NCI-H1930 (cell line): ENCODE measurements around the gene COL21A1.
"Not testable (repeated sequence)": the region's sequence is repeated elsewhere in the genome, so short reads cannot be mapped to it uniquely, and the experiment has no call there.

Source experiments
- DNase-seq, 2 experiments: peaks; one replicate each; lab custom pipeline; 2025; lab: John Stamatoyannopoulos, UW

The COL21A1 gene

GRCh38 chr6:56047931-56048540 lies 199.3 kb downstream of the COL21A1 start:
- DNase-seq = no peak

DNA sequence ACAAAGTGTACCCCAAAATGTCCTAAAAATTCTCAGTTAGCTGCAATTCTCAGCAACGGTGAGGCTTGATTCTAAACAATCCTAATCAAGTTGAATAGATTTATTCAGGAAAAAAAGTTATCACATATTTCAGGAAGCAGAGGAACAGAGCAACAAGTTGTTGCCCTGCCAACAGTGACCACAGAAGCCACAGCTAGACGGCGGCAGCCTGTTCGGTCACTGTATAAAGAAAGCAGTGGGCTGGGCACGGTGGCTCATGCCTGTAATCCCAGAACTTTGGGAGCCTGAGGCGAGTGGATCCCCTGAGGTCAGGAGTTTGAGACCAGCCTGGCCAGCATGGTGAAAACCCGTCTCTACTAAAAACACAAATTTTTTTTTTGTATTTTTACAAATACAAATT lies 200.8 kb downstream of the COL21A1 start:
- DNase-seq = no peak

GRCh38 chr6:56043761-56044160 lies 203.6 kb downstream of the COL21A1 start:
- no peak for DNase-seq

GRCh38 chr6:56043076-56043475 lies 204.3 kb downstream of the COL21A1 start:
- no peak for DNase-seq

DNA sequence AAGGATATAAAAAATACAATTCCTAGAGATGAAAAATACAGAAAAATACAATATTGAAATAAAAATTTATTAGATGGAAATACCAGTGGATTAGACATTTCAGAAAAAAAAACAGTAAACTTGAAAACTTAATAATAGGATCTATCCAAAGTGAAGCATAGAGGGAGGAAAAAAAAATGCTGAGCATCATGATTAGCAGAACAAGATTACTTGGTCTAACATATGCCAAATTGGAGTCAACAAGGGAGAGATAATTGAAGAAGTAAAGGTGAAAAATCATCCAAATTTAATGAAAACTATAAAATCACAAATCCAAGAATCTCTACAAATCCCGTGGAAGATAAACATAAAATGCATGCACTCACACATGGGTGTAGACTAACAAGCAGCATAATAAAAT lies 205.8 kb downstream of the COL21A1 start:
- DNase-seq = no peak

- no peak for DNase-seq
These were observed 206.5 kb downstream of the COL21A1 start for GRCh38 chr6:56040889-56041301.

DNA sequence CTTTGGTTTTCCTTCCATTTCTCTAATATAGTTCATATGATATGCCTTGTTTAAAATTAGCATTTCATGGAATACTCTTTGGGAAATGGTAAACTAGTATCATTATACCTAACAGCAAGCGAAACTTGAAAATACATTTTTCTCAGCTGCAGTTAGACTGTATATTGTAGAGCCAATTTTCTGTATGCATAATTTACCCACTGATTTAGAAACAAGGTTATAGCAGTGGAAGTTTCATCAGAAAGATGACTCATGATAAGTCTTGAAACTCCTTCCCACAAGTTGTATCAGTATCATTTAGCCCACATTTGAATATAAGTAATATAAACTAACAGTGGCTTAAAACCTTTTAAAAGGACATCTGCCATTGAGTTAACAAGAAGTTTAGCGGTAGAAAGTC lies 207.2 kb downstream of the COL21A1 start:
- DNase-seq = no peak

- DNase-seq = no peak
These were observed 208.6 kb downstream of the COL21A1 start for GRCh38 chr6:56038764-56039163.

DNA sequence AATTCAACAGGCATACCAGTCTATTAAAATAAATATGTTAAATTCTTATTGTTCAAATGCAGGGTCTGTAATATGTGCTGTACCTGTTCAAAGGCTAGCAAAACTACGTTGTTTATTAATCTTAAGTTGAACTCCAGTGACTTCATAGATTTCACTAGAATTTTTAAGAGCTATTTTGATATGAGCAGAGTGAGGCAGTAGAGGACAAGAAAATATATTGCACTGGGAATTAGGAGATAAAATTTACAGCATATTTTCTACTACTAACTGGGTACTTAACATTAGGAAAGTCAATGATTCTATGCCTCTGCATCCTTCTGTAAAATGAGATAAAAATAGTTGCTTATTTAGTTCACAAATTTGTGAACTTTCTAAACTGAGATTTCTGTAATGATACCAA lies 209.8 kb downstream of the COL21A1 start:
- no peak for DNase-seq

- DNase-seq = no peak
These were observed 210.3 kb downstream of the COL21A1 start for GRCh38 chr6:56036916-56037600.

GRCh38 chr6:56033401-56033800 lies 214.0 kb downstream of the COL21A1 start:
- DNase-seq = no peak

DNA sequence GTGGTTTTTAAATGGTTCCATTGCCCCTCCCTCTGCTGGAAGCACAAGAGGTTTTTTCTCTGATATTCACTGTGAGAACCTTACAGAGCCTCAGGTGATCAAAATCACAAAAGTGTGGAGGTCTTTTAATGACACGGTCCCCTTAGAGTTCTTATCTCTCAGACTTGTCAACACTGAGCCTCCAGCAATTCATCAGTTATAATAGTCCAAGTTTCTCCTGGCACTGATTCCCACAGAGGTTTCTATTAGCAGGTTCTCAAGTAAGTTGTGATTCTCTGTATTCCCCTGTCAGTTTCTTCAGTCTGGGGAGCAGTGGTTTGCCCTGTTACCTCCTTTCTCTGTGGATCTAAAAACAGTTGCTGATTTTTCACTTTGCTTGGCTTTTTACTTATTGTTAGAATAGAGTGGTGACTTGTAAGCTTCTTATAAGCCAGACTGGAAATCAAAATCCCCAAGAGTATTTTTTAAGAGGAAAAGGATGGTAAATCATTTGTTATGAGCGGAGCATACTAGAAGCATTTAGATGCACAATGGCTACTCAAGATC lies 214.6 kb downstream of the COL21A1 start:
- DNase-seq = no peak

GRCh38 chr6:56027865-56028264 lies 219.5 kb downstream of the COL21A1 start:
- no peak for DNase-seq

DNA sequence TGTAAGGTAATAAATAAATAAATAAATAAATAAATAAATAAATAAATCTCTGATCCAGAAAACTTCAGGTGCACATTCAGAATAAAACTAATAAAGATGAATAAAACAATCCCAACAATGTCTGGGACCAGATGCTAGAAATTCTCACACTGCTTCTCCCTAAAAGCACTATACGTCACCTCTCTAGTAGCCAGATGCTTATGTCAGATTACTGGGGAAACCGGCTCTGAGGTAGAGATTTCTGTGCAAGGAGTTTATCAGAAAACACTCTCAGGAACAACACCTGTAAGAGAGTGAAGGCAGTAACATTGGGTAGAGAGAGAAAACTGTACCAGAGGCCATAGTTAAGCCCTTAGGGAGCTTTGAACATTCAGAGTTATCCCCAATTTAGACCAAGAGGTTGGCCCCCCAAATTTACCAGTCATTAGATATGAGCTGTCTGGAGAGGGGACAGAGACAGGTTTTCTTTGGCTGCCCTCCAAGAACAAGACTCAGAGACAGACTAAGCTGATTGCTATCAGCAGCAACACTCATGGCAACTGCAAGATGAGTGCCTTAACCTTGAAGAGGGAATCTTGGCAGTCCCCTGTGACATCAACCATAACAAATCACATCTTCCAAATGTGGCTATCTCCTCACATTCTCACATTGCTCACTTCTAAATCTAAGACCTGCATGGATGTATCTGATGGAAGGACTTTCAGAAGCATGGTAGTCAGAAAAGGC lies 220.8 kb downstream of the COL21A1 start:
- DNase-seq = no peak

- no peak for DNase-seq
These were observed 221.6 kb downstream of the COL21A1 start for GRCh38 chr6:56025795-56026194.

DNA sequence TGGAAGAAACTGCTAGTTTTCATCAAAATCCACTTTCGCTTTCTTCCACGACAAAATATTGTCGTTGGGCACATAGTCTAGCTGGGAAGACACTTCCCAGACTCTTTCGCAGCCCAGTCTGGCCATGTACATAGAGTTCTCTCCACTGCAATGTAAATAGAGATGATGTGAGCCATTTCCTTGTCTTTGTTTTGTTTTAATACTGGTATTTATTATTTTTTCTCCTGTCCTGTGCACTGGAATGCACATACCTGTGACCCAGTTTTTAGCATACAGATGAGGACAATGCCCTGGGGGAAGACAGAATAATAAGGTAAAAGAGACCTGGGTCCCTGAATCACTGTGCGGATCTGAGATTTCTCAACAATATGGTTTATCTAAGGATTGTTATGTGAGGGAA lies 222.4 kb downstream of the COL21A1 start:
- DNase-seq = no peak

DNA sequence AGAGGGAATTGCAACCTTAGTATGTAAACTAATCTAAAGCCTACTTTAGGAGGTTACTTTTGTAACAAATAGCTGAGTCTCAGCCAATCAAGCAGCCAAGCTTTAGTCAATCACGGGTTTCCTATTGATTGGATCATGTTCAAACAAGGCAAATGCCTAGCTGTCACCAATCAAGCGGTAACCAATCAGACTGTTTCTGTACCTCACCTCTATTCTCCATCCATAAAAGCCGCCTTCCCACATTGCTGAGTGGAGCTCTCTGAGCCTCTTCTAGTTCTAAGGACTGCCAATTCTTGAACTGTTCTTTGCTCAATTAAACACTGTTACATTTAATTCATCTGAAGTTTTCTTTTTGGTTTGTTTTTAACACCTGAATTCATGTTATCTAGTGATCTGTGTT lies 223.6 kb downstream of the COL21A1 start:
- no peak for DNase-seq

GRCh38 chr6:56022678-56023077 lies 224.7 kb downstream of the COL21A1 start:
- no peak for DNase-seq

DNA sequence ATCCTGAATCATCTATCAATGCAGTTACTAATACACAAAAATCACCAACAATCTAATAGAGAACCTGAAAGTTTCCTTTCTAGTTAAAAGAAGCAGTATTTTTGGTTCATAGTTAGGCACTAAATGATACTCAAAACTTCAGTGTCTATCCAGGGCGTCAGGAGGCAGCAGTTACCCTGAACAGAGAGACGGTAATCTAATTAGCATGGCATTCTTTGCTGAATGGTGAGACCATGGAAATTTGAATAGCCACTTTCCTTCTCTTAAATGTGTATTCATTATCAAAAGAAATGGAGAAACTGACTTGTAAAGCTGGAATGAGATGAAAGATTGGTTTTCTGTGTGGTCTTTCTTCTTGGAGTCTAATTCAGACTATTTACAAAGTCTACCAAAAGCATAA lies 225.4 kb downstream of the COL21A1 start:
- DNase-seq = no peak

GRCh38 chr6:56019973-56020372 lies 227.4 kb downstream of the COL21A1 start:
- no peak for DNase-seq

DNA sequence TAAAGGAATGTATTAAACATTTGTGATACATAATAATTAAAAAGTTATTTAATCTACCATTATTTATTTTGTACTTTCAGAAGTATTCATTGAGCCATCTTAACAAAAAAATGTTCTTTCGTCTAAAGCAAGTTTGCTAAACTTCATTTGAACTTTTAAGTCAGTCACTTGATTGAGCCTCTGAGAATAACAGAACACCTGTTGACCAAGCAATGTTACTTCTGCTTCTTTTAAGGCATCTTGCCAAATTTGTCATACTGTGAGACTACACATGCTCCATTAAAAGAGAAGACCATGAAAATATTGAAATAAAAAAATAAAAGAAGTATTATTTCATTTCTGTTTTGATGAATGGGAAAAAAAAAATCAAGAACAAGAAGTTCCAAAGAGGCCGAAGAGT lies 230.2 kb downstream of the COL21A1 start:
- DNase-seq = no peak

DNA sequence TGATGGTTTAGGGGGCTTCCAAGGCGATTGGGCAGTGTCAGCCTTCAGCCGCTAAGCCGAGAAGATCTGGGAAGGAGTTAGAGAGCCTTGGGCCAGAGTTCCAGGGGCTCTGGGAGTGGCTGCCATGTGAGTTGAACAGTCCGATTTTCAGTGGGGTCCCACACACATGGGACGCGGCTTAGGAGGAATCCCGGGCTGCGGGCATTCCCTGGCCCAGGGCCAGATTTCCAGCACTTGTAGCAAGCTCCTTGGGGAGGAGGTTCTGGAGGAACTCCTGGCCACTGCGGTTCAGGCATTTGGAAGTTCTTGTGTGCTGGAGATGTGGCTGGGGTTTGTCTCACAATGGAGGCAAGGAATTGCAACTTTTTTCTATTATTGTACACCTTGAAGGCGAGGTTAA lies 233.3 kb downstream of the COL21A1 start:
- DNase-seq = not testable (repeated sequence)

- no peak for DNase-seq
These were observed 237.7 kb downstream of the COL21A1 start for GRCh38 chr6:56009636-56010035.
